ENCODE results near the gene SPATA22. TPM values are rescaled to one million over a fixed set of nuclear protein-coding genes. Genes with fewer than 3 reads are reported as not detected.

The SPATA22 gene
- total RNA-seq, 2 experiments from 2014 or later: not detected

- Mint-ChIP-seq H3K27ac (no peak overlapping the region), H3K36me3 (ENCODE audit: low read depth) (no peaks in the 10 kb centered on the region), H3K4me1 (ENCODE audit: low read depth) (no peaks in the 10 kb centered on the region), H3K4me3 (no peak overlapping the region), H3K27me3 (peaks cover 4% of the 10 kb centered on the region), H3K9me3 (no peaks in the 10 kb centered on the region)
- CTCF ChIA-PET: no interaction called here
- no peak for TF ChIP-seq CTCF (IDR thresholded peaks at IDR 0.05)
- no peak for DNase-seq
- ATAC-seq: no peak
- intact Hi-C loops (cut with micrococcal nuclease): no loop called here
- POLR2A ChIA-PET: no interaction called here
These were observed 25.5 kb upstream of the SPATA22 start for GRCh38 chr17:3497101-3497500.

GRCh38 chr17:3485481-3486068 lies 14.0 kb upstream of the SPATA22 start:
- DNase-seq (no peak), ATAC-seq (no peak)
- Mint-ChIP-seq H3K27me3 (peaks cover 22% of the 10 kb centered on the region), H3K36me3 (ENCODE audit: low read depth) (no peaks in the 10 kb centered on the region), H3K9me3 (no peaks in the 10 kb centered on the region), H3K4me3 (no peak overlapping the region), H3K27ac (no peak overlapping the region), H3K4me1 (ENCODE audit: low read depth) (no peaks in the 10 kb centered on the region)
- ChIA-PET POLR2A (no interaction called here), CTCF (no interaction called here)
- intact Hi-C loops (cut with micrococcal nuclease): no loop called here
- TF ChIP-seq CTCF (IDR thresholded peaks at IDR 0.05): no peak

- no peaks in the 10 kb centered on the region for H3K9me3 Mint-ChIP-seq
- H3K27me3 Mint-ChIP-seq: peaks cover 21% of the 10 kb centered on the region
- ATAC-seq (no peak), DNase-seq (no peak)
- H3K4me1 Mint-ChIP-seq (ENCODE audit: low read depth): no peaks in the 10 kb centered on the region
- POLR2A ChIA-PET: no interaction called here
- no peak overlapping the region for H3K27ac Mint-ChIP-seq
- no peak for TF ChIP-seq CTCF (IDR thresholded peaks at IDR 0.05)
- no peaks in the 10 kb centered on the region for H3K36me3 Mint-ChIP-seq (ENCODE audit: low read depth)
- H3K4me3 Mint-ChIP-seq: no peak overlapping the region
- CTCF ChIA-PET: no interaction called here
- intact Hi-C loops (cut with micrococcal nuclease): no loop called here
These were observed 11.2 kb upstream of the SPATA22 start for GRCh38 chr17:3482852-3483251.

- no peak for TF ChIP-seq CTCF (IDR thresholded peaks at IDR 0.05)
- no peaks in the 10 kb centered on the region for H3K36me3 Mint-ChIP-seq (ENCODE audit: low read depth)
- H3K4me1 Mint-ChIP-seq (ENCODE audit: low read depth): peaks cover 3% of the 10 kb centered on the region
- H3K27ac Mint-ChIP-seq: no peak overlapping the region
- CTCF ChIA-PET: no interaction called here
- intact Hi-C loops (cut with micrococcal nuclease): no loop called here
- POLR2A ChIA-PET: no interaction called here
- DNase-seq (no peak), ATAC-seq (no peak)
- peaks cover 12% of the 10 kb centered on the region for H3K27me3 Mint-ChIP-seq
- H3K4me3 Mint-ChIP-seq: no peak overlapping the region
- H3K9me3 Mint-ChIP-seq: no peaks in the 10 kb centered on the region
These were observed 8.4 kb upstream of the SPATA22 start for GRCh38 chr17:3479988-3480387.

- H3K4me3 Mint-ChIP-seq: peak within 1 kb of the TSS; percentile 4
- intact Hi-C loops (cut with micrococcal nuclease): no loop called here
- no peaks in the 10 kb centered on the region for H3K9me3 Mint-ChIP-seq
- H3K27me3 Mint-ChIP-seq: peaks cover 10% of the 10 kb centered on the region
- ChIA-PET CTCF (no interaction called here), POLR2A (no interaction called here)
- H3K4me1 Mint-ChIP-seq (ENCODE audit: low read depth): peaks cover 3% of the 10 kb centered on the region
- no peak for ATAC-seq
- DNase-seq: no peak
- no peak for TF ChIP-seq CTCF (IDR thresholded peaks at IDR 0.05)
- no peak within 1 kb of the TSS for H3K27ac Mint-ChIP-seq
- no peaks in the 10 kb centered on the region for H3K36me3 Mint-ChIP-seq (ENCODE audit: low read depth)
These were observed 4.4 kb upstream of the SPATA22 start, which contains the start of gene ASPA for GRCh38 chr17:3475812-3476610. Gene ASPA (plus strand): TSS chr17:3475997. CDS start chr17:3476160, 163 bp downstream.
